HL-60/S4 treated with phorbol 12-myristate 13-acetate at 8.2 ng/mL for 4 days and 3 days (cell line): Measurements from ENCODE around the gene SSR4.
"Not testable (repeated sequence)": the region's sequence is repeated elsewhere in the genome, so short reads cannot be mapped to it uniquely, and the experiment has no call there.

Experiments
- in situ Hi-C: fragments of 300-500 bp; cut with MboI; formaldehyde crosslinking; loops from 2 replicates; pipeline ENCODE4 v1.15.0; 2022; ENCODE audit warnings: low sequenced_read_pairs

The SSR4 gene

GRCh38 chrX:153794018-153794896, at the start of gene SSR4, which contains the start of gene IDH3G:
Gene SSR4, plus strand, starts transcription at chrX:153794668. Its CDS starts 20 bp downstream, at chrX:153794688.
Gene IDH3G, minus strand, starts transcription at chrX:153794375. Its CDS starts 49 bp downstream, at chrX:153794326.
- in situ Hi-C loops = no loop called here

GRCh38 chrX:153745067-153745433, 49.4 kb upstream of the SSR4 start:
- in situ Hi-C loops = not testable (repeated sequence)

GRCh38 chrX:153746359-153746758, 48.1 kb upstream of the SSR4 start:
- in situ Hi-C loops = no loop called here

- in situ Hi-C loops = not testable (repeated sequence)
Observed at GRCh38 chrX:153746991-153747390, 47.5 kb upstream of the SSR4 start.

- in situ Hi-C loops = not testable (repeated sequence)
Observed at GRCh38 chrX:153749017-153749416, 45.5 kb upstream of the SSR4 start.

GRCh38 chrX:153750127-153750774, 44.2 kb upstream of the SSR4 start:
- in situ Hi-C loops = no loop called here

- in situ Hi-C loops = no loop called here
Observed at GRCh38 chrX:153755136-153755535, 39.3 kb upstream of the SSR4 start.

GRCh38 chrX:153761863-153762262, 32.6 kb upstream of the SSR4 start:
- in situ Hi-C loops = no loop called here

- in situ Hi-C loops = no loop called here
Observed at GRCh38 chrX:153762626-153763173, 31.8 kb upstream of the SSR4 start.

- in situ Hi-C loops = no loop called here
Observed at GRCh38 chrX:153763298-153763932, 31.1 kb upstream of the SSR4 start.

GRCh38 chrX:153763989-153764755, 30.3 kb upstream of the SSR4 start, which contains the start of gene PLXNB3:
Gene PLXNB3, plus strand, starts transcription at chrX:153764249. Its CDS starts 1,287 bp downstream, at chrX:153765536.
- in situ Hi-C loops = no loop called here

- in situ Hi-C loops = no loop called here
Observed at GRCh38 chrX:153764786-153765137, 29.7 kb upstream of the SSR4 start.

- in situ Hi-C loops = no loop called here
Observed at GRCh38 chrX:153765138-153766079, 29.1 kb upstream of the SSR4 start.

GRCh38 chrX:153766098-153766817, 28.2 kb upstream of the SSR4 start:
- in situ Hi-C loops = no loop called here

GRCh38 chrX:153766871-153767673, 27.4 kb upstream of the SSR4 start:
- in situ Hi-C loops = no loop called here

GRCh38 chrX:153767674-153768055, 26.8 kb upstream of the SSR4 start:
- in situ Hi-C loops = no loop called here

GRCh38 chrX:153768311-153769157, 25.9 kb upstream of the SSR4 start:
- in situ Hi-C loops = no loop called here
